ENCODE data around the gene GMPR. TPM values are rescaled to one million over a fixed set of nuclear protein-coding genes. Genes with fewer than 3 reads are reported as not detected.

GMPR gene
- polyA plus RNA-seq, 1 experiment, result 8.6 TPM

DNA sequence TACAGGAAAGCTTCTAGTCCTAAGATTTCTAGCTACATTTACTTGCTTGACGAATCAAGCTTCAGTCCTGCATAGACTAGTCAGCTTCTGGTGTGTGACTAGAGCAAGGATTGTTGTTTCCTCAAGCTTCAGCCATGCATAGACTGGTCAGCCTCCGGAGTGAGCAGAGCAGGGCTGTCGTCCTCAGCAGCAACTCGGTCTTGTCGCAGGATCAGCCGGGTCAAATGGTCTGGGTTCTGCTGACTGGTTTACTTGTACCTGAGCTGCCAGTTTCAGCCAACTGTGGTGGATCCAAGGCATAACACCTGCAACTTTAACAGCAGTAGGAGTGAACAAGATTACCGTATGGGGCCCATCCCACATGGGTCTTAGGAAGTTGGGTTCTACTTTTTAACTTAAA is 10.8 kb upstream of the GMPR start:
- H3K9me3 ChIP-seq (ENCODE audit: control insufficient read depth, insufficient read depth, low read length), result peaks cover 2% of the 10 kb centered on the region; the same call in 1 of the 2 replicates
- ChIA-PET CTCF (interaction anchor here (1.0 kb wide), 1 partner anchor 22 kb away, joined by 3 read pairs; no protein-coding TSS in a partner anchor), POLR2A (no interaction called here)
- TF ChIP-seq, protein P1, sequence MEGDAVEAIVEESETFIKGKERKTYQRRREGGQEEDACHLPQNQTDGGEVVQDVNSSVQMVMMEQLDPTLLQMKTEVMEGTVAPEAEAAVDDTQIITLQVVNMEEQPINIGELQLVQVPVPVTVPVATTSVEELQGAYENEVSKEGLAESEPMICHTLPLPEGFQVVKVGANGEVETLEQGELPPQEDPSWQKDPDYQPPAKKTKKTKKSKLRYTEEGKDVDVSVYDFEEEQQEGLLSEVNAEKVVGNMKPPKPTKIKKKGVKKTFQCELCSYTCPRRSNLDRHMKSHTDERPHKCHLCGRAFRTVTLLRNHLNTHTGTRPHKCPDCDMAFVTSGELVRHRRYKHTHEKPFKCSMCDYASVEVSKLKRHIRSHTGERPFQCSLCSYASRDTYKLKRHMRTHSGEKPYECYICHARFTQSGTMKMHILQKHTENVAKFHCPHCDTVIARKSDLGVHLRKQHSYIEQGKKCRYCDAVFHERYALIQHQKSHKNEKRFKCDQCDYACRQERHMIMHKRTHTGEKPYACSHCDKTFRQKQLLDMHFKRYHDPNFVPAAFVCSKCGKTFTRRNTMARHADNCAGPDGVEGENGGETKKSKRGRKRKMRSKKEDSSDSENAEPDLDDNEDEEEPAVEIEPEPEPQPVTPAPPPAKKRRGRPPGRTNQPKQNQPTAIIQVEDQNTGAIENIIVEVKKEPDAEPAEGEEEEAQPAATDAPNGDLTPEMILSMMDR (IDR thresholded peaks at IDR 0.05; ENCODE audit: low read depth, low read length), result no peak
- peaks cover 3% of the 10 kb centered on the region for H3K27me3 ChIP-seq (ENCODE audit: control insufficient read depth, insufficient read depth, low read length)
- no peak overlapping the region for H3K4me3 ChIP-seq (ENCODE audit: low read depth, low read length)
- H3K27ac ChIP-seq (ENCODE audit: low read depth, low read length), result no peak overlapping the region
- DNase-seq (ENCODE audit: low read depth, low spot score), result no peak

DNA sequence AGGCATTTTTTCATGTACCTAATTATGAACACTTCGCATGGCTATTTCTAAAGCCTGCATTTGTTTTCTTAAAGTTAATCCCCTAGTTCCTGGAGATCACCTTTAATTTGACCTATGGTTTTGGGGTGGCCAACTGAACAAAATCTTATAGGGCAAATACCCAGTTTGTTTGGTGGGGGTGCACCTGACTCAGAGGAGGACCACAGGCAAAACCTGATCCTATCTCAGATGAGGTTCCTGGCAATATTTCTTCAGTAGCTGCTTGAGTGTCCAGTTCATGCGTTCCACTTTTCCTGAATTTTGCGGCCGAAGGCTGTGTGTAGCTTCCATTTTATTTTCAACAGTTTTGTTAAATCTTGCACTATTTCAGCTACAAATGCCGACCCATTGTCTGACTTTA is 10.3 kb upstream of the GMPR start:
- peaks cover 2% of the 10 kb centered on the region; the same call in 1 of the 2 replicates for H3K9me3 ChIP-seq (ENCODE audit: control insufficient read depth, insufficient read depth, low read length)
- no peak overlapping the region for H3K27ac ChIP-seq (ENCODE audit: low read depth, low read length)
- TF ChIP-seq, protein P1 (IDR thresholded peaks at IDR 0.05; ENCODE audit: low read depth, low read length), result no peak
- ChIA-PET CTCF (interaction anchor here (1.0 kb wide), 1 partner anchor 22 kb away, joined by 3 read pairs; no protein-coding TSS in a partner anchor), POLR2A (no interaction called here)
- DNase-seq (ENCODE audit: low read depth, low spot score), result no peak
- H3K27me3 ChIP-seq (ENCODE audit: control insufficient read depth, insufficient read depth, low read length), result peaks cover 3% of the 10 kb centered on the region
- no peak overlapping the region for H3K4me3 ChIP-seq (ENCODE audit: low read depth, low read length)

DNA sequence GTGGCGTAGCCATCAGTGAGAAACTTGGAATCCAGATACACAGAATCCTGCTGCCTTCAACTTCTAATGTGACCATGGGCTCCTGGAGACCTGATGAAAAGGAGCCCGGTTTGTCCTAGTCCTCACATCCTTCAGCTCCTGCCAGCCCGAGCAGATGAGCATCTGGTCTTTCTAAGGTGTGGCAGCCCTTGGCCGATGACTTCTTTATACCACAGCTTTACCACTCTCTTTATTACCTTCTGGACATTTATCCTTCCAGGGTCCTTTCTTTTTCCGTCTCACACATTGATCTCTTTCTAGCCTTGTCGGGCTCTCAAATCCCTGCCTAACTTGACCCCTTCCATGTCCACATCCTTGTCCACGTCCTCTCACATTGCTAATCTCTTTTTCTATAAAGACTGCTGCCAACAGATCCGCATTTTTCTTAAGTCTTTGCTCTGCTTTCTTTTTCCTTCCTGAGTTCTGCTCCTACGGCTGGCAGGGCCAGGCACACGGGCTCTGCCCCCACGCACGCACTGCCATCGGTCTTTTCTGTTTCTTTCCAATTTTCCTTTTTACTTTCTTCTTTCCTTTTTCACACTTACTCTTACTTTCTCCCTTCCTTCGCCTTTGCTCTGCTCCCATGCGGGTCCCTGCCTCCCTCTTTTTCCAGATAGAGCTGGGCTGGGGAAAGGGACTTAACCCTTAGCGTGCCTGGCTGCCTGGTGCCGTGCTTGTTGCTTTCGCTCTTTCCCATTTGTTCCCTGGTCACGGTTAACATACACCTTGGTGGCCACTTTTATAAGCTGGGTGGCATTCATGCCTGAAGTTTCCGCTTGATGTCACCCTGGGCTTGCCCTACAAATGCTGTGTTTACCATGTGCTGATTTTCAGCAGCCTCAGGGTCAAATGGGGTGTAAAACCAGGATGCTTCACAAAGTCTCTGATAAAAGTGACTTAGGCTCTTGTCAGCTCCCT is 9.4 kb upstream of the GMPR start:
- H3K27me3 ChIP-seq (ENCODE audit: control insufficient read depth, insufficient read depth, low read length), result peaks cover 3% of the 10 kb centered on the region
- peak overlapping the region; percentile 27 for H3K4me3 ChIP-seq (ENCODE audit: low read depth, low read length)
- ChIA-PET POLR2A (no interaction called here), CTCF (interaction anchor here (0.6 to 1.5 kb wide), 4 partner anchors 13 to 889 kb away, joined by 3 to 4 read pairs (median 4); no protein-coding TSS in a partner anchor)
- H3K9me3 ChIP-seq (ENCODE audit: control insufficient read depth, insufficient read depth, low read length), result peaks cover 2% of the 10 kb centered on the region; the same call in 1 of the 2 replicates
- TF ChIP-seq, protein P1 (IDR thresholded peaks at IDR 0.05; ENCODE audit: low read depth, low read length), result no peak
- H3K27ac ChIP-seq (ENCODE audit: low read depth, low read length), result no peak overlapping the region
- DNase-seq (ENCODE audit: low read depth, low spot score), result no peak

DNA sequence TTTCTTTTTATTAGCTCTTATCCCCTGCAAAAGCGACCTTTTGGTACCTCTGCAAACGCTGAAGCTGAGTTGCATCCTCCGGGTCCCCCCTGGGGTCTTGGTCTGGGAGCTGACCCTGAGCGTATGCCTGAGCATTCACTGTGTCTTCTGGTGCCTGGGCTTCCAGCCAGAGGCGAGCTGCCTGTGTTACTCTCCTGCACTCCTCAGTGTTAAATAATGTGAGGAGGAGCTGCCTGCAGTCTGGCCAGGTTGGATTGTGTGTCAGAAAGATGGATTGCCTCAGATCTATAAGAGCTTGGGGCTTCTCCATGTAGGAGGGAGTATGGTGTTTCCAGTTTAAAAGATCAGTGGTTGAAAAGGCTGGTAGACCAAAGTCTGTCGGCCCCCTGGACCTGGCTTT is 8.7 kb upstream of the GMPR start:
- POLR2A ChIA-PET, result no interaction called here
- Histone ChIP-seq H3K27ac (ENCODE audit: low read depth, low read length) (no peak overlapping the region), H3K4me3 (ENCODE audit: low read depth, low read length) (no peak overlapping the region), H3K9me3 (ENCODE audit: control insufficient read depth, insufficient read depth, low read length) (peaks cover 2% of the 10 kb centered on the region; the same call in 1 of the 2 replicates), H3K27me3 (ENCODE audit: control insufficient read depth, insufficient read depth, low read length) (peaks cover 3% of the 10 kb centered on the region)
- no peak for DNase-seq (ENCODE audit: low read depth, low spot score)
- CTCF ChIA-PET, result interaction anchor here (0.6 to 1.5 kb wide), 4 partner anchors 13 to 890 kb away, joined by 3 to 5 read pairs (median 4); no protein-coding TSS in a partner anchor
- TF ChIP-seq, protein P1 (IDR thresholded peaks at IDR 0.05; ENCODE audit: low read depth, low read length), result no peak

DNA sequence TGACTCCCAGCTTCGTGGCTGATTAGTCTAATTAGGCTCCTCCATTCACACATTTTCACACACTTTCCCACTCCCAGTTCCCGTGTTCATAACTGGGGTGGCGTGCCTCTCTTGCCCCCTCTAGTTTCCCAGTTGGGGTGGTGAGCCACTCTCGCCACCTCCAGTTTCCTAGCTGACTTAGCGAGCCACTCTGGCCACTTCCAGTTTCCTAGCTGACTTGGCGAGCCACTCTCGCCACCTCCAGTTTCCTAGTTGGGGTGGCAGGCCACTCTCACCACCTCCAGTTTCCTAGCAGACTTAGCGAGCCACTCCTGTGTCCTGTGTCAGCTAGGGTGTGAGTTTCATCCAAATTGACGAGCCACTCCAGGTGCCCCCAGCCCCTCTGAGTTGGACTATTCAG is 7.4 kb upstream of the GMPR start:
- no peak overlapping the region for H3K4me3 ChIP-seq (ENCODE audit: low read depth, low read length)
- peaks cover 2% of the 10 kb centered on the region; the same call in 1 of the 2 replicates for H3K9me3 ChIP-seq (ENCODE audit: control insufficient read depth, insufficient read depth, low read length)
- H3K27ac ChIP-seq (ENCODE audit: low read depth, low read length), result no peak overlapping the region
- TF ChIP-seq, protein P1 (IDR thresholded peaks at IDR 0.05; ENCODE audit: low read depth, low read length), result no peak
- H3K27me3 ChIP-seq (ENCODE audit: control insufficient read depth, insufficient read depth, low read length), result peaks cover 3% of the 10 kb centered on the region
- no peak for DNase-seq (ENCODE audit: low read depth, low spot score)
- CTCF ChIA-PET, result interaction anchor here (0.8 kb wide), 1 partner anchor 55 kb away, joined by 4 read pairs; no protein-coding TSS in a partner anchor
- POLR2A ChIA-PET, result no interaction called here
